Measurements from ENCODE around the gene DUSP7.

Gene DUSP7

DNA sequence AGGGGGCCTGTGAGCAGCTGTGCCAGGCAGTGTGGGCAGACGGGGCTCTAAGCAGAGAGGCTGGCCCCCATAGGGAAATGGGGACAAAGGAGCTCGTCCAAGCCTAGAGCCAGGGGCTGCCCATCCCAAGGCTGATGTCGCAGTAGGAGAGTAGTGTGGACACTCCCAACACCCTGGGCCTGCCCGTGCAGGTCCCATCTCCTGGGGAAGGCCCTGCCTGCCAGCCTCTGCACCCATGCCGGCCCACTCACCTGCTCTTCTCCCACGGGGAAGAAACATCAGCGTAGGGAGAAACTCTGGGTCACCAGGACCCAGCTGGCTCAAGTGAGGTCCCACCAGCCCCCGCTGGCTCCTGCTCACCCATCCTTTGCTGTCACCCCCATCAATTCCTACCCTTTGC is 10.7 kb upstream of the DUSP7 start:
- H3K4me3 ChIP-seq = no peak overlapping the region
- H3K27ac ChIP-seq = no peak overlapping the region
- TF ChIP-seq, protein P1, sequence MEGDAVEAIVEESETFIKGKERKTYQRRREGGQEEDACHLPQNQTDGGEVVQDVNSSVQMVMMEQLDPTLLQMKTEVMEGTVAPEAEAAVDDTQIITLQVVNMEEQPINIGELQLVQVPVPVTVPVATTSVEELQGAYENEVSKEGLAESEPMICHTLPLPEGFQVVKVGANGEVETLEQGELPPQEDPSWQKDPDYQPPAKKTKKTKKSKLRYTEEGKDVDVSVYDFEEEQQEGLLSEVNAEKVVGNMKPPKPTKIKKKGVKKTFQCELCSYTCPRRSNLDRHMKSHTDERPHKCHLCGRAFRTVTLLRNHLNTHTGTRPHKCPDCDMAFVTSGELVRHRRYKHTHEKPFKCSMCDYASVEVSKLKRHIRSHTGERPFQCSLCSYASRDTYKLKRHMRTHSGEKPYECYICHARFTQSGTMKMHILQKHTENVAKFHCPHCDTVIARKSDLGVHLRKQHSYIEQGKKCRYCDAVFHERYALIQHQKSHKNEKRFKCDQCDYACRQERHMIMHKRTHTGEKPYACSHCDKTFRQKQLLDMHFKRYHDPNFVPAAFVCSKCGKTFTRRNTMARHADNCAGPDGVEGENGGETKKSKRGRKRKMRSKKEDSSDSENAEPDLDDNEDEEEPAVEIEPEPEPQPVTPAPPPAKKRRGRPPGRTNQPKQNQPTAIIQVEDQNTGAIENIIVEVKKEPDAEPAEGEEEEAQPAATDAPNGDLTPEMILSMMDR (IDR thresholded peaks at IDR 0.05) = no peak
- DNase-seq (ENCODE audit: low spot score) = no peak

DNA sequence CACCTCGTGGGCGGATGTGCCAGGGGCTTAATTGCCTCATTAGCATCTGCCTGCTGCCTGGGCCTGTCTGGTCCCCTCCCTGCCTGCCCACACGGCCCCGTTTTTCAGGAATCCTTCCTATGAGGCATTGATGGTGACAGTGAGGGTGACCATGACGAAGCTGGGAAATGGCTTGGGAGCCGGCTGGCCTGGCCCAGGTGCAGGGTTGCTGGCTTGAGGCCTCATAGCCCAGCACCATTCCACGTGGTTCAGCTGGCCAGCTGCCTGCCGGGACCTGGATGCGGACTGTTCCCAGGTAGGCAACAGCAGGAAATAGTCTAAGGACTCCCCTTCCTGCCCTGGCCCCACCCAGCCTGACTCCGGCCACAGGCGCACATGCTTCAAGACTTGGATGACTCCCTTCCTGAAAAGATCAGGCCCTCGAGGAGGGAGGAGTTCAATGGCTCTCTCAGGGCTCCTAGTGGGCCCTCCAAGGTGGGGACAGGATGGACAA is 8.9 kb upstream of the DUSP7 start:
- Histone ChIP-seq H3K27ac (no peak overlapping the region), H3K4me3 (no peak overlapping the region)
- TF ChIP-seq, protein P1 (IDR thresholded peaks at IDR 0.05) = no peak
- DNase-seq (ENCODE audit: low spot score) = no peak

DNA sequence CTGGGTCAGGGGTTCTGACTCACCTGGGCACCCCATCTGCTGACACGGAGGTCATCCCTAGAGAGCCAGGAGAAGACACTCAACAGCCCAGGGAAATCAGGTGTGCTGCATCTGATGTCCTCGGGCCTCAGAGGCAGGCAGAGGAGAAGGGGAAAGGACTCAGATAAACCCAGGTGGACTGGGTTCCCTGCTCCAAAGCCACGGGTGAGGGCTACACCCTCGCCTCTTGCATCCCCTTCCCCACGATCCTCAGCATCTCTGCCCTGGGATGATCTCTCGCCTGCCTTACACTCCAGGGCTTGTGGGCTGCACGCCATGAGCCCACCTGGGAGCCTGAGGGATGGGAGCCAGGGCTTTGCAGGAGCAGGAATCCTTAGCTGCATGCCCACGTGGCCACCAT is 8.2 kb upstream of the DUSP7 start:
- Histone ChIP-seq H3K27ac (no peak overlapping the region), H3K4me3 (no peak overlapping the region)
- no peak for DNase-seq (ENCODE audit: low spot score)
- TF ChIP-seq, protein P1 (IDR thresholded peaks at IDR 0.05) = no peak

DNA sequence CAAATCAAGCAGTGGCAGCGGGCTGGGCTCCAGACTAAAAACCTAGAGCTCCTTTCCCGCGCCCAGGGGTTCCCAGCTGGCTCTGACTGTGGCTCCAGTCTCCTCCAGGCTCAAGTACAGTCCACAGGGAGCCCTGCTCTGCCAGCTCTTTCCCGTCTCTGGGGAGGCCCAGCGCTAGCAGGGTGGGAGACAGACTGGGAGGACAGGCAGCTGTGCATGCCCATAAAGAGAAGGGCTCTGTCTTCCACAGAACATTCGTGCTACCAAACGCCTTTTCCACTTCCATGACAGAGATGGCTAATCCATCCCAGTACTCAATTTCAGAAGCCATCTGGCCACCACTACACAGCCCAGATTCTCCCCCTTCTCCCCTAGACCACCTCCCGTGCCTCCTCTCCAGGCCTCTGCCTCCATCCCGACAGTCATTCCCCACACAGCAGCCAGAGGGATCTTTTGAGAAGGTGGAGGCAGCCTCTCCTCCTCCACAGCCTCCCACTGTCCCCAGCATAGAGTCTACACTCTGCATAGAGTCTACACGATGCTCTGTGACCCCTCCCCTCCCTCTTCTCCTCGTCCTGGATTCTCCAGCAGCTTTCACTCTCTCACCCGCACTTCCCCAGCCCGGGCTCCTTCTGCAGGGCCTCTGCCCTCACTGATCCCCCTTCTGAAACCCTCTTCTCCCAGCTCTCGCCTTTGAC is 6.8 kb upstream of the DUSP7 start:
- Histone ChIP-seq H3K27ac (peak overlapping the region in 1 of 2 donors; percentile 11), H3K4me3 (no peak overlapping the region)
- DNase-seq (ENCODE audit: low spot score) = no peak
- TF ChIP-seq, protein P1 (IDR thresholded peaks at IDR 0.05) = no peak

DNA sequence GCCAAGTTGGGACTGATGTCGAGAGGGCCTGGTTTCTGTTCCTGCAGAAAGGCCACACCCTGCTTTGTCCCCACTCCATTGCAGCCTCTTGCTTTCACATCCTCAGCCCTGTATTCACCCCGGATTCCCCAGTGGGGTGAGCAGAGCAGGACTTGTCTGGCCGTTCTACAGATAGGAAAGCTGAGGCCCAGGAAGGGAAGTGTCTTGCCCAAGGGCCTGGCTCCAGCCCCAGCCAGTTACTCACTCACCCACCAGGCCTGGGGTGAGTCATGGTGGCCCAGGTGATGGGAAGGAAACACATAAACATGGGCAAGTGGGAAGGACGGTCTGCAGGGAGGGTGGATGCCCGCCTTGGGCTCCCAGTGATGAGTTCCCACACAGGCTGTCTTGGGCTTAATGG is 6.1 kb upstream of the DUSP7 start:
- DNase-seq (ENCODE audit: low spot score) = no peak
- Histone ChIP-seq H3K27ac (peak overlapping the region in 1 of 2 donors; percentile 11), H3K4me3 (no peak overlapping the region)
- TF ChIP-seq, protein P1 (IDR thresholded peaks at IDR 0.05) = no peak

DNA sequence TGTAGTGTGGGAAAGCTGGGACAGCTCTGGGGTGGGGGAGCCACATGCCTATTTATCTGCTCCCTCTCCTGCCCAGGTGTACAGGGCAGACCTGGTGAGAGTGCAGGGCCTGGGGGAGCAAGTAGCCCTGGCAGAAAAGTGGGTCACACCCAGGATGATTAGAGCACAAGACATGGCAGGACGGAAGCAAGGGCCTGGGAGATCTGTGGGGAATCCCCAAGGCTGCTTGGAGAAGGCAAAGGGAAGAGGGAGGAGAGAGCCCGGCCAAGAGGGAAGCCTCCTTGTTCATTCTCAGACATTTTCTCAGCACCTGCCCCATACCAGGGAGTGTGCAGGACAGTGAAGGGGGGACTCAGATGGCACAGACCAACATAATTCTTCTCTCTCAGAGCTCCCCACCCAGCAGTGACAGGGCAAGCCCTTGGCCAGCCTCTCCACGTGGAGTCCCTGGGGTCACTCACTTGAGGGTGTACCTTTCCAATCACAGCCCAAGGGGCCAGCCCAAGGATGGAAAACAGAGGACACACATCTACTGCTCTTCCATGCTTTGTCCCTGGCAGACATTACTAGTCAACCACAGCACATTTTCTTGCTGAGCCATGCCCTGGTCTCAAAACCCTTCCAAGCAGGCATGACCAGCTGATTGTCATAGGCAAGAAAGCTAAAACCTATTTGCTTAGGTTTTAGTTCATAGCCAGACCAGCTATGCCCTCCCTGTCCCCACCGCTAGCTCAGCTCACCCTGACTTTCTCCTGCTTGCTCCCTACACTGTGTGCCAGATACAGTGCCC is 4.9 kb upstream of the DUSP7 start:
- no peak overlapping the region for H3K27ac ChIP-seq

More for the DNA sequence above, 4.9 kb upstream of the DUSP7 start:
- TF ChIP-seq, protein P1 (IDR thresholded peaks at IDR 0.05) = no peak
- no peak for DNase-seq (ENCODE audit: low spot score)
- no peak overlapping the region for H3K4me3 ChIP-seq

Measured in coronary artery (tissue), 2 donors.